Fibroblast of gingiva (primary cell): ENCODE measurements around the gene SNTA1.
"Not testable (repeated sequence)": the region's sequence is repeated elsewhere in the genome, so short reads cannot be mapped to it uniquely, and the experiment has no call there.

ENCODE experiments used
- DNase-seq: peaks from one replicate; pipeline ENCODE4 v3.0.0-alpha.2; 2011; ENCODE audit warnings: low read depth

Gene SNTA1

DNA sequence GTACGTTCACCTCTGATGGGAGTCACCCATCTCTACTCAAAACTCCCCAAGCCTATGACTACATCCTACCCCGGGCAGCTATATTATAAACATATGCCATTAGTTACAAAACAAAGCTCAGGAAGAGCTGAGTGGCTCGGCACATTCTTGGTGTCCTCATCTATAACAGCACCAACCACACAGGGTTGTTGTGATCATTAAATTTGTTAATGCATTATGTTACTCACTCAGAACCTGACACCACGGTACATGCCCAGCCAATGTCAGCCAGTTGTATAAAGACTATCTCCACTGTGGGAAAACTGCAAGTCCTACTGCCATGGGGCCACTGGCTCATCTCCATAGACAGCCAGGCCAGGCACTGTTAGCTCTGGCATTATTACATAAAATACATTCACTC lies 50.0 kb downstream of the SNTA1 start:
- peak; percentile 47 for DNase-seq

DNA sequence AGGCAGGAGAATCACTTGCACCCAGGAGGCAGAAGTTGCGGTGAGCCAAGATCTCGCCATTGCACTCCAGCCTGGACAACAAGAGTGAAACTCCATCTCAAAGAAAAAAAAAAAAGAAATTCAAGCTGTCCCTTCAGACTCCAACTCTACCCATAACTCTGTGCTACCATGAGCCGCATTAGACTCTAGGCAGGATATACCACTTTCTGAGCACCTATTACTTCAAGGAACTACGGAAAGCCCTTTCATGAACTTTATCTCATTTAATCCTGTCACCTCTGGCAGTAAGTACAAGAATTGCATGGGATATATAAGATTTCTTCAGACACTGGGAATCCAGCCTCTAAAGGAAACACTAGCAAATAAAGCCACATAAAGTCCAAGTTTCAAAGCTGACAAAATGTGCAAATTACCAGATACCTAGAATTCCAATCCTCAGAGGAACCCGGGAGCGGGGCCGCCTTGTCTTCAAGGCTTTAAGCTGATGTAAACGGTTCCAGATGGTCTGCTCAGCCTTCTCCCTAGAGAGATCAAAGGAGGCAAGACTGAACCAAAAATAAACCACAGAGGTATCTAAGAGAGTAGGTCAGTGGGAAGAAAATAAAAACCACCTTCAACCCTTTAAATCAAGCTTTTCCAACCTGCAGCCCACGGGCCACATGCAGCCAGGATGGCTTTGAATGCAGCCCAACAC lies 51.7 kb downstream of the SNTA1 start:
- peak; percentile 93 for DNase-seq

DNA sequence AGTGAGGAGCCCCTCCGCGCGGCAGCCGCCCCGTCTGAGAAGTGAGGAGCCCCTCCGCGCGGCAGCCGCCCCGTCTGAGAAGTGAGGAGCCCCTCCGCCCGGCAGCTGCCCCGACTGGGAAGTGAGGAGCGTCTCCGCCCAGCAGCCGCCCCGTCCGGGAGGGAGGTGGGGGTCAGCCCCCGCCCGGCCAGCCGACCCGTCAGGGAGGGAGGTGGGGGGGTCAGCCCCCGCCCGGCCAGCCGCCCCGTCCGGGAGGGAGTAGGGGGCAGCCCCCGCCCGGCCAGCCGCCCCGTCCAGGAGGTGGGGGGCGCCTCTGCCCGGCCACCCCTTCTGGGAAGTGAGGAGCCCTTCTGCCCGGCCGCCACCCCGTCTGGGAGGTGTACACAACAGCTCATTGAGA lies 54.2 kb downstream of the SNTA1 start:
- DNase-seq = not testable (repeated sequence)

DNA sequence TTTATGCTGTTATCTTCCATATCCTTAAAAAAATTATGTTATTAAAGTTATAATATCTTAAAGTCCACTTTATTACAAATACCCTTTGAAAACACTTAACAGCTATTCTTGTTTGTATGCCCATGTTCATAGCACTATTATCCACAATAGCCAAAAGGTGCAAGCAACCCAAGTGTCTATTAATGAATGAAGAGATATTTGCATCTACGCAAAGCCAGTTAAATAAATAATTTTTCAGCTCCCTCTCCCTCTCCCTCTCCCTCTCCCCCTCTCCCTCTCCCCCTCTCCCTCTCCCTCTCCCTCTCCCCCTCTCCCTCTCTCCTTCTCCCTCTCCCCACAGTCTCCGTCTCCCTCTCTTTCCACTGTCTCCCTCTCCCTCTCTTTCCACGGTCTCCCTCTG lies 55.3 kb downstream of the SNTA1 start:
- no peak for DNase-seq

DNA sequence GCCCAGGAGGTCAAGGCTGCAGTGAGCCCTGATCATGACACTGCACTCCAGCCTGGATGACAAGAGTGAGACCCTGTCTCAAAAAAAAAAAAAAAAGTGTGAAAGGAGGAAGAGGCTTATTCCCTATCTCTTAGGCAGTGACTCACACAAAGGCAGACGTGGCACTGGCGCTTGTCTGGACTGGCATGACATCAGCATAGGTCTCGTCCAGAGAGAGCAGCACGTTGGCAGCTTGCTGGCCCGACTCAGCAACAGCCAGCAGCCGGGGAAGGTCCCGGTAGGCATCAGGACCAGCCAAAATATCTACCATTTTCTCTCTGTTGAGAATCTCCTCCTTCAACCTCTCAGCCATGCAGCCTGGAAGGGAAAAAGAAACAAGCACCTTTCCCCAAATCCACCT lies 56.4 kb downstream of the SNTA1 start:
- peak; percentile 32 for DNase-seq

DNA sequence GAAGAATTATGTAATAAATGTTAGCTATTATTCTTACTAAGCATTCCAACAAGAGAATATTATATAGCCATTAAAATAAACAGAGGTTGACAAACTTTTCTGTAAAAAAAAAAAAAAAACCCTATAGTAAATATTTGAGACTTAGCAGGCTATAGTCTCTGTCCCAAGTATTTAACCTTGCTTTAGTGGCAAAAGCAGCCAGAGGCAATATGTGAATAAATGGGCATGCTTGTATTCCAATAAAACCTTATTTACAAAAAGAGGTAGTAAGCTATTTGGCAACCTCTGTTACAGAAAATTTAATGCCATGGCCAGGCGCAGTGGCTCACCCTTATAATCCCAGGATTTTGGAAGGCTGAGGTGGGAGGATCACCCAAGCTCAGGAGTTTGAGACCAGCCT lies 56.9 kb downstream of the SNTA1 start:
- DNase-seq = no peak

DNA sequence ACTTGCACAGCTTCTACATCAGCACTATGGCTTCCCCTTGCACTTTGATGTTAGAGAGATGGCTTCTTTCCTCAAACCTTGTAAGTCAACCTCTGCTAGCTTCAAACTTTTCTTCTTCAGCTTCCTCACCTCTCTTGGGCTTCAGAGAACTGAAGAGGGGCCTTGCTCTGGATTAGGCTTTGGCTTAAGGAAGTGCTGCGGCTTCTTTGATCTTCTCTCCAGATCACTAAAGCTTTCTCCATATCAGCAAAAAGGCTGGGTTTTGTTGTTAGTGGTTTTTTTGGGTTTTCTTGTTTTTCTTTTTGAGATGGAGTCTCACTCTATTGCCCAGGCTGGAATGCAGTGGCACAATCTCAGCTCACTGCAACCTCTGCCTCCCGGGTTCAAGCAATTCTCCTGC lies 66.2 kb downstream of the SNTA1 start:
- no peak for DNase-seq

DNA sequence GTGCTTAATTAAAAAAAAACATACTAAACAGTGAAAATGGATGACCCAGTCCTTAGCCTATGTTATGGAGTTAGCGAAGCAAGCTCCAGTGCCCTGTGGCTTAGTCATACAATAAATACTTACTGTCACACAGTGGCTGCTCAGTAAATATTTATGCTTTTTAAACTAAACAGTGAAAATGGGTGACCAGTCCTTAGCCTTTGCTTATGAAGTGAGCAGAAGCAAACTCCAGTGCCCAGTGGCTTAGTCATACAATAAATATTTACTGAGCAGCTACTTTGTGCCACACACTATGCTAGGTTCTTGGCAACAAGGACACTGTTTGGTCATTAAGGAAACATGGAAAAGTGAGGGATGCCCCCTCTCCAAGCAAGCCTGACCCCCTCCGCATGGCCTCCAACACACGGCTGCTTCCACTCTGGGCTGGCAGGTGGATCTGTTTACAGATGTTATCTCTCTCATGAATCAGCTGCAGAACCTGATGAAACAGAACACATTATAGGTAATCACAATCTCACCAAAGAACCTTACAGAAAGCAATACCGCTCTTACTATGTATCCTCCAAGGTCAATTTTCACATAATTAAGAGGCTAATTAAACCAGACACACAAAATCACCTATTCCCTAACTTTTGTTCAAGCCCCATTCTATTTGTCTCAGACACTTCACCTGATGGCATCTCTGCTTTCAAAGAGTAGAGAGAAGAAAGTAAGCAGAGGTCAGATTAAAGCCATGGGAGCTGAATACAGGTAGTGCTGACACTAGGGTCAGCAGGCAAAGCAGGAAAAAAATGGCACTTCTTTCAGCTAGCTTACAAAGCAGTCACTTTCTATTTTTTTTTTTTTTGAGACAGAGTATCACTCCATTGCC lies 69.6 kb downstream of the SNTA1 start:
- DNase-seq = peak; percentile 78

DNA sequence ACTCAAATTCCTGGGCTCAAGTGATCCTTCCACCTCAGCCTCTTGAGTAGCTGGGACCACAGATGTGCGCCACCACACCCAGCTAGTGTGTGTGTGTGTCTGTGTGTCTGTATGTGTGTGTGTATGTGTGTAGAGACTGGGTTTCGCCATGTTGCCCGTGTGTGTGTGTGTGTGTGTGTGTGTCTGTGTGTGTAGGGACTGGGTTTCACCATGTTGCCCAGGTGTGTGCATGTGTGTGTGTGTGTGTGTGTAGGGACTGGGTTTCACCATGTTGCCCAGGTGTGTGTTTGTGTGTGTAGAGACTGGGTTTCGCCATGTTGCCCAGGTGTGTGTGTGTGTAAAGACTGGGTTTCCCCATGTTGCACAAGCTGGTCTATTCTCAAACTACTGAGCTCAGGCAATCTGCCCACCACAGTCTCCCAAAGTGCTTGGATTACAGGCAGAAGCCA lies 70.5 kb downstream of the SNTA1 start:
- DNase-seq = peak; percentile 55

DNA sequence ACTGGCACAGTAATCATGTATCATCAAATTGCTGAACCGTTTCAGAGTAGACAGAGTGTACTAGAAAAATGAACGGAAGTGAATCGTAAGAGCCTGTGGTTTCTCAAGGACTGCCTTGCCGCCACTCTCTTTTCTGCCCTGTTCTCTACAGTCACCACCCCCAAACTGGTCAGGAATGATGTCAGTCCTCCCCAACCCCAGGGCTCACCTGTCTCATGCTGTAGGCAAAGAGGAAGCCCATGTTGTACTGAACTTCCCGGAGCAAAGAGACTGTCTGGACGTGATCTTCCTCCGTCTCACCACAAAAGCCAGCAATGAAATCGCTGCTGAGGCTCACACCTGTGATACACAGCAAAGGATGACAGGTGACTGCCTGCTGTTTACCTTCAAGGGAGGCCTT lies 73.3 kb downstream of the SNTA1 start:
- DNase-seq = no peak

DNA sequence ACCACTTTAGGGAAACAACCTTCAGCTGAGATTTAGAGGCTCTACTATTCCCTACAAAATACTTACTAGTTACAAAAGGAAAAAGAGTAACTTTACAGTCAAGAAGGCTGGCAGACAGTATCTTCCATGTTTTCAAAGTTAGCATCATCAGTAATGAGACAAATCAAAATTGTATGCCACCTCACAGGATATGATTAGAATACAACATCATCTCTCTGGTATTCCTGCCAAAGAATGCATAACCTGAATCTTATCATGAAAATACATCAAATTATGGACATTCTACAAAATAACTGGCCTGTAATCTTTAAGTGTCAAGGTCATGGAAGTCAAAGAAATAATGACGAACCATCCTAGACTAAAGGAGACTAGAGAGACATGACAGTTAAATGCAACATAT lies 80.7 kb downstream of the SNTA1 start:
- no peak for DNase-seq

DNA sequence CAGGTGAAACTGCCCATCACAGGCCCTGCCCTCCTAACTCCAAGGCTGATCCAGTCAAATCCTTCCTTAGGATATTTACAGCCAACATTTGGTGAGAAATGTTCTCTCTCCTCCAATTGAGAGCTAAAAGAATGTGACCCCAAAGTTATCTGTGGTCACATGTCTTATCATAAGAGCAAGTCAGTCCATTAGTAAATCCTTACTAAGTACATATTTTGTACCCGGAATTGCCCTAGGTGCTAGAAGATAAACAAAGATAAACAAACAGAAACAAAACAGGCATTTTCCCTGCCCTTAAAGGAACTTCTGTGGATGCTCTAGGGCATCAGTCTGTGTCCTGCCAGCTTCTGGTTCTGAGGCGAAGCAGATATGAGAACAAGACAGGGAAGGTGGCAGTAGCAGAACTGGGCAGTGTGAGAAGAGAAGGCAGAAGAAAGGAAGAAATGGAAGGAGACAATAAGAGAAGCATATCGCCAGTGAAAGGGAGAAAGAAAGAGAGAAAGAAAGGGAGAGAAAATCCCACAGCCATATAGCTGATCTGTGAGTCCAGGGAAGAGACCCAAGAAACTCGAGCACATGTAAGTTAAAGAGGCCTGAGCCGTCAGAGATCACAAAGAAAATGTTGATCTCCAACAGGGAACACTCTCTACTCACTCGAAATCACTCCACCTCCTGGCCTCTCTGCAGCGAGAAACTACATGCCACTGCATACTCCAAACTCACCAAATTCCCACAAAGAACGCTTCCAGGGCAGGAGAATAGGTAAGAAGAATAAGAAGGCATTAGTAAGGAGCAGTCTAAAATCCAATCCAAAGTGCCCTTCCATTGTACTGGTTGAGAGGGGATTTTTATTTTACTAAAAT lies 83.9 kb downstream of the SNTA1 start:
- no peak for DNase-seq
